Measurements from ENCODE around the gene STK32A.

GRCh38 chr5:147388184-147389108 lies 153.6 kb downstream of the STK32A start:
- TF ChIP-seq CTCF (IDR thresholded peaks at IDR 0.05 in 4 of 5, conservative IDR thresholded peaks at IDR 0.05 in 1 of 5) (no peak), POLR2A (IDR thresholded peaks at IDR 0.05) (no peak)
